Muscle layer of duodenum (tissue), 2 donors: ENCODE results near the gene AHRR.
"Not testable (repeated sequence)": the region's sequence is repeated elsewhere in the genome, so short reads cannot be mapped to it uniquely, and the experiment has no call there.

Experiments used
- H3K27ac ChIP-seq: one replicate; pipeline ENCODE4 v1.7.0; 2013; ENCODE audit warnings: mild to moderate bottlenecking, low read length
- H3K27me3 ChIP-seq: one replicate; pipeline ENCODE4 v1.7.0; 2013; ENCODE audit warnings: low read depth, mild to moderate bottlenecking, control low read depth, low read length
- H3K36me3 ChIP-seq, 2 donors: one replicate each; pipeline ENCODE4 v1.7.0; 2013; ENCODE audit warnings: low read length in 2 of 2, control low read depth in 1 of 2, mild to moderate bottlenecking in 1 of 2; ENCODE audit not compliant: insufficient read depth in 2 of 2, control insufficient read depth in 1 of 2
- H3K4me1 ChIP-seq, 2 donors: one replicate each; pipeline ENCODE4 v1.7.0; 2013; ENCODE audit warnings: low read length in 2 of 2, mild to moderate bottlenecking in 2 of 2, control low read depth in 1 of 2, moderate library complexity in 1 of 2; ENCODE audit not compliant: insufficient read depth in 2 of 2, control insufficient read depth in 1 of 2
- H3K4me3 ChIP-seq, 2 donors: one replicate each; pipeline ENCODE4 v1.7.0; 2013; ENCODE audit warnings: low read length in 2 of 2, low read depth in 1 of 2, mild to moderate bottlenecking in 1 of 2
- H3K9me3 ChIP-seq, 2 donors: one replicate each; pipeline ENCODE4 v1.7.0; 2013; ENCODE audit warnings: low read length in 2 of 2, control low read depth in 1 of 2, mild to moderate bottlenecking in 1 of 2; ENCODE audit not compliant: control insufficient read depth in 1 of 2
- donor health status: healthy.

The AHRR gene

DNA sequence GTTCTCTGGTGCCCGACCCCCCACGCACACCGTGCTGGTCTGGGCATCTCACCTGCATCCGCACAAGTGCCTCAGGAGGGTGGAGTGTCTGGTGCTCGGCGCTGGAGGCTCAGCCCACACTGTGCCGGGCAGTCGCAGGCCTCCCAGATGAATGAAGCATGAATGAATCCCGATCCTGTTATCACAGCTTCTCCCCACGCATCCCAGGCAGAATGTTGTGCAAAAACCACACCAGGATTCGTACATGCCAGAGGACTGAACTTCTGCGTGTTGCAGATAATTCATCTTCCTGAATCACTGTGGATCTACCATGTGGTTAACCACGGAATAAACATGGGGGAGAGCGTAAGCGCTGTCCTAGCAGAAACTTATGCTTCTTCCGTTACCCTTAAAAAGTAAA is 24.6 kb upstream of the AHRR start:
- H3K9me3 ChIP-seq, H3K27me3 ChIP-seq, H3K36me3 ChIP-seq, H3K4me1 ChIP-seq, H3K27ac ChIP-seq, H3K4me3 ChIP-seq: not testable (repeated sequence)

DNA sequence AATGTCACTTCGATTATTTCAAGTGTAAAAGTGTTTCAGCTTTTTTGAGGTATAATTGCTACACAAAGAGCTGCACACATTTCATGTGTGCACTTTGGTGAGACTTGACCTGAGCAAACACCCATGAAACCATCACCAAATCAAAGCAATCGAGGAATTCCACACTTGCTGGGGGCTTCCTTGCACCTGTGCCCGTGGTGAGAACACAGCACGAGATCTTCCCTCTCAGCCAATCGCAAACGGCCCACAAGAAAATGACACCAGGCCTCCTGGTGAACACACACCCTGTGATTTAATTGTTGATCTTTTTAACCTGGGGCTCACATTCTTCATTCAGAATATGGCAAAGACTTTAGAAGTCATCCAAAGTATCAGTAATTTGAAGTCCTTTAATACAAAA is 24.1 kb upstream of the AHRR start:
- H3K36me3 ChIP-seq, H3K27ac ChIP-seq, H3K27me3 ChIP-seq, H3K9me3 ChIP-seq, H3K4me3 ChIP-seq, H3K4me1 ChIP-seq: not testable (repeated sequence)

DNA sequence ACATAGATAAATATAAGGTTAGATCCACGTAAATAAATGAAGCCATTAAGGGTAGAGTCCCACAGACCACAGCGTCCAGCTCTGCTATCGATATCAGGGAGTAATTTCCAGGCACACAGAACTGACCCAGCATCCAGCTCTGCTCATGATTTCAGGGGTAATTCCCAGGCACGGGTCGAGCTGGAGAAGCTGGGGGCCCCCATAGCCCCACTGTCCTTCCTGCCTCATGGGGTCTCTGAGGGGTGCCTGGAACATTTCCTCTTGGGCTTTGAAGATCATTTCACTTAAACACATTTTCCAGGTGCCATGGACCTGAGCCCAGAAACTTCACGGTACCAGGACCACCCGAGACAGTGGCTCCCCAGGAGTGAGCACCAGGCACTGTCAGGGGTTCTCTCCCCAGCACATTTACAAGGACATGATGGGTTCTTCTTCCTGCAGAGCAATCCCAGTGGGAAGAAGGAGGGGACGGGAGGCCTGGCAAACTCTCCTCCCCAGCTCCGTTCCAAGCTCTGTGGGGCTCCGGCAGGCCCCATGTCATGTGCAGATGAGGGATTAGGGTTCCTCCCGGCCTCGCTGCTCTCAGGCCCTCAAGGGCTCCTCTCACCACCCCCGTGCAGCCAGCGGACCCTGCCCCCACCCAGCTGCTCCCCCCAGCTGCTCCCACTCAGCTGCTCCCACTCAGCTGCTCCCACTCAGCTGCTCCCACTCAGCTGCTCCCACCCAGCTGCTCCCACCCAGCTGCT is 23.4 kb upstream of the AHRR start:
- H3K4me3 ChIP-seq, H3K27ac ChIP-seq, H3K27me3 ChIP-seq, H3K36me3 ChIP-seq, H3K9me3 ChIP-seq, H3K4me1 ChIP-seq: not testable (repeated sequence)

DNA sequence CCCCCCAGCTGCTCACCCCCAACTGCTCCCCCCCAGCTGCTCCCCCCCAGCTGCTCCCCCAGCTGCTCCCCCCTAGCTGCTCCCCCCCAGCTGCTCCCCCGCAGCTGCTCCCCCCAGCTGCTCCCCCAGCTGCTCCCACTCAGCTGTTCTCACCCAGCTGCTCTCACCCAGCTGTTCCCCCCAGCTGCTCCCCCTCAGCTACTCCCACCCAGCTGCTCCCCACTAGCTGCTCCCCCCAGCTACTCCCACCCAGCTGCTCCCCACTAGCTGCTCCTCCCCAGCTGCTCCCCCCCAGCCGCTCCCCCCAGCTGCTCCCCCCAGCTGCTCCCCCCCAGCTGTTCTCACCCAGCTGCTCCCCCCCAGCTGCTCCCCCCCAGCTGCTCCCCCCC is 22.8 kb upstream of the AHRR start:
- H3K36me3 ChIP-seq: no peaks in the 10 kb centered on the region
- H3K9me3 ChIP-seq: no peaks in the 10 kb centered on the region
- H3K4me3 ChIP-seq: no peak overlapping the region
- H3K27me3 ChIP-seq: no peaks in the 10 kb centered on the region
- no peak overlapping the region for H3K27ac ChIP-seq
- no peaks in the 10 kb centered on the region for H3K4me1 ChIP-seq

DNA sequence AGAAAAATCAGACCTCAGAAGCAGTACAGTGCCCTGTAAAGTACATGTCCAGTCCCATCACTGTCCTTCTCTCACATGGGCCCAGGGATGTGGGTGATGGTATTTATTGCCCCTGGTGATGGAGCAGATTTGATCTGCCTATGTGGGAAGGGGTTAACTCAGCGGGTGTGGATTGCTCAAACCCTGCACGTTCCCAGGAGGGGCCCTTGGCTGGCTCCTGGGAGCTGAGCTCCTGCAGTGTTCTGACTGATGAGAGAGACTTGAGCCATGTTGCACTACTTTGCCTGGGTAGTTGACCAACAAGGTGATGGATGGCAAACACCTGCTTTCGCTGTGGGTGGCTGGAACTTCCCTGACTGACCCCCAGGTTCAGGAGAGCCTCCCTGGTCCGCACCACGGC is 21.6 kb upstream of the AHRR start:
- not testable (repeated sequence) for H3K4me3 ChIP-seq, H3K9me3 ChIP-seq, H3K27me3 ChIP-seq, H3K27ac ChIP-seq, H3K36me3 ChIP-seq, H3K4me1 ChIP-seq

DNA sequence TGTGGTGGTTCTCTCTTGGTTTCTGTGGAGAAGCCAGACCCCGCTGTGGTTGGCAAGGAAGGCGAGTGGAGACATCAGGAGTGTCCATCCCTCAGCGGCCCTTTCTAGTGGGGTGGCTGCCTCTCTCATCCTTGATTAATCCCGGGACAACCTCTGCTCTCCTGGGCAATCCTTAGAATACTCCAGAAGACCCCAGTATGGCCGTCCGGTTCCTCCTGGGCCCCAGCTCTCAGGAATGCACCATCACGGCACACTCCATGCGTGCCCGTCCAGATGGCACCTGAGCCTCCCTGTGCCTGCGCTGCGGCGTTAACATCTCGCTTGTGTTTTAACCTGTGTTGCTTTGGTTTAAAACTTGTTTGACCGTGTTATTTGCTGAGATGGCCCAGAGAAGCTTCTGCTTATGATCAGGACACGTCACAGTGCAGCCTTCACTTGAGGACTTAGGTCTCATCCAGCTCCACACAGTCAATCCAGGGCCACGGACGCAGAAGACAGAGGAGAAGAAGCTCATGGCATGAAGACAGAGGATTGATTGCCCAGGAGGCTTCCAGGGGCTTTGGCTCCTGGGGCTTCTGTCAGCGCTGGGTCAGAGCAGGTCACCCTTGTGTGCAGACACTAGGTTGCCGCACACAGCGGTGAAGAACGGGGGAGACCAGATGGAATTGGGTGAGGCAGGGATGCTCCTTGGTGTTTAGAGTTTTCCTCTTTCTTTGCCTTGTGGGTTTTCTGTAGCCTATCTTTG is 20.7 kb upstream of the AHRR start:
- not testable (repeated sequence) for H3K4me3 ChIP-seq, H3K27ac ChIP-seq, H3K27me3 ChIP-seq, H3K9me3 ChIP-seq, H3K4me1 ChIP-seq, H3K36me3 ChIP-seq

DNA sequence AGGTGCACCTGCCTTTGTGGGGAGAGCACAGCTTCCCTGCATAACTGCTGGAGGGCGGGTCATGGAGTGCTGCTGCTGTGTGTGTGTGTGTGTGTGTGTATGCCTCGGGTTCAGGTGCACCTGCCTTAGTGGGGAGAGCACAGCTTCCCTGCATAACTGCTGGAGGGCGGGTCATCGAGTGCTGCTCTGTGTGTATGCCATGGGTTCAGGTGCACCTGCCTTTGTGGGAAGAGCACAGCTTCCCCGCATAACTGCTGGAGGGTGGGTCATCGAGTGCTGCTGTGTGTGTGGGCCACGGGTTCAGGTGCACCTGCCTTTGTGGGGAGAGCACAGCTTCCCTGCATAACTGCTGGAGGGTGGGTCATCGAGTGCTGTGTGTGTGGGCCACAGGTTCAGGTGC is 19.1 kb upstream of the AHRR start:
- H3K36me3 ChIP-seq: peaks cover 15 to 16% of the 10 kb centered on the region in 2 donors
- H3K27me3 ChIP-seq, H3K4me3 ChIP-seq, H3K4me1 ChIP-seq, H3K9me3 ChIP-seq, H3K27ac ChIP-seq: not testable (repeated sequence)

DNA sequence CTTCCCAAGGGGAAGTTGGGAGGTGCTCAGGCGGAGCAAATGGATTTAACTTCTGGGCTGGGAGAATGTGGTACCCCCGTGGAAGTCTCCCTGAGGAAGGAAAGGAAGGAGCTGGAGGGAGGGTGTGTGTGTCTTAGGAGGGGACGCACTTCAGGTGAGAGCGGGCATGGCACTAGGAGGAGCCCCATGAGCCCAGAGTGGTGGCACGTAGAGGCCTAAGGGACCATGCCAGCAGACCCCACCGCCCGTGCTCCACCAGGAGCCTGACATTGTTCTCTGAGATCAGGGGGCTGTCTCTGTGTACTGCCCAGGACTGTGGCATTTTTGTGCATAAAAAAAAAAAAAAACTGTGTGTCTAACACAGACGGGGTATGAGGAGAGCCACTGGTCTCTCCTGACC is 18.5 kb upstream of the AHRR start:
- Histone ChIP-seq H3K36me3 (peaks cover 19 to 21% of the 10 kb centered on the region in 2 donors), H3K27me3 (no peaks in the 10 kb centered on the region), H3K4me1 (no peaks in the 10 kb centered on the region), H3K27ac (no peak overlapping the region), H3K4me3 (no peak overlapping the region), H3K9me3 (no peaks in the 10 kb centered on the region)

DNA sequence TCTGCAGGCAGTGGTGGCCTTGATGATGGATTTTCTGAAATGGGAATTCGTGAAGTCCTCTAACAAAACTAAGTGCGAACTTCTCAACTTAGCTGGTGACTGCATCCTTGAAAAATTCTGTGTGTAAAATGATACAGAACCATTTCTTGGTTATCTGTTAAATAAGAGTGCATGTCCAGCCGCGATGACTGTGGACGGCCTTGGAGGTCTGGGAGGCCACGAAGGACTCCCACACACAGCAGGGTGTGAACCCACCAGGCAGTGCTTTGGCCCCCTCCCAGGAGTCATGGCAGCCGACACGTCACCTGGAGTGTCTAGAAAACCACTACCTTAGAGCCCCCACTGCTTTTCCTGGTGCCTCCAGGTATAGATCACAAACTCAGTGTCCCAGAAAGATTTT is 17.8 kb upstream of the AHRR start:
- H3K27me3 ChIP-seq, H3K27ac ChIP-seq: not testable (repeated sequence)

DNA sequence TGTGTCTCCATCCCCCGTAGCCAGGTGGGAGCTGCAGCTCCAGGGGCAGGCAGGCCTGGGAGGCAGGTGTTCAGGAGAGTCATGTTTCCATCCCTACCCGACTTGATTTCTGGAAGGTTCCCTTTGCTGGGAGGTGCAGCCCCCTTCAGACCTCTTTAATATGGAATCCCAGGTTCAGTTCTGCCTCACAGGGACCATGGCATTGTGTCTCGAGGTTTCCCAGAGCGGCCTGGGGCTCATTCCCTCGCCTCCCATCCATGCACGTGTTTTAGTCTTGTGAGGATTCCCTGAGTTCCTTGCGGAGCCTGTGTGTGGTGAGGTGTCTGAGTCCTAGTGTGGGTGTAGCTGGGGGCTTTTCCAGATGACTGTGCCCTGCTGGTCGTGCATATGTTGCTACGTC is 16.5 kb upstream of the AHRR start:
- Histone ChIP-seq H3K27ac (no peak overlapping the region), H3K4me3 (no peak overlapping the region), H3K27me3 (no peaks in the 10 kb centered on the region), H3K4me1 (no peaks in the 10 kb centered on the region), H3K9me3 (no peaks in the 10 kb centered on the region), H3K36me3 (peaks cover 25 to 37% of the 10 kb centered on the region in 2 donors)

More for the DNA sequence above, 17.8 kb upstream of the AHRR start:
- not testable (repeated sequence) for H3K4me3 ChIP-seq, H3K9me3 ChIP-seq, H3K4me1 ChIP-seq
- H3K36me3 ChIP-seq: peaks cover 23 to 27% of the 10 kb centered on the region in 2 donors

DNA sequence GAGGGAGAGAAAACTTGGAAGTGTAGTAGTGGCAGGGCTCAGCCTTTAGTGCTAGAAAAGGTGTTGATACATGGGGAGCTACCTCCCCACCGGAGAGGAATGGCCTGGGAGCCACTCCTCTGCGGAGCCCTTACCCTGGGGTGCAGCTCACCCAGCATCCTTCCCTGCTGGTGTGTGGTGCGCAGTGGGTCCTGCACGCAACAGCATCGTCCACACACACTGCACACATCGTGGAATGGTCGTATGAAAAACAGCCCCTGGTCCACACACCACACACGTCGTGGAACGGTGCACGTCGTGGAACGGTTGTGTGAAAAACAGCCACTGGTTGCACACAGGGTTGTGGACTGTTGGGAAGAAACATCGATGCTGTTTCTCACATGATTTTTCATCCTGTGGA is 16.1 kb upstream of the AHRR start:
- H3K9me3 ChIP-seq: no peaks in the 10 kb centered on the region
- H3K4me1 ChIP-seq: no peaks in the 10 kb centered on the region
- no peaks in the 10 kb centered on the region for H3K27me3 ChIP-seq
- peaks cover 25 to 41% of the 10 kb centered on the region in 2 donors for H3K36me3 ChIP-seq
- H3K27ac ChIP-seq: no peak overlapping the region
- H3K4me3 ChIP-seq: no peak overlapping the region
